Measurements from ENCODE around the gene PNPLA6.

GRCh38 chr19:7516878-7517277, 18.6 kb upstream of the PNPLA6 start:
- TF ChIP-seq POLR2AphosphoS5 (IDR thresholded peaks at IDR 0.05) (no peak), CTCF (IDR thresholded peaks at IDR 0.05) (no peak)
